Amniotic stem cell (primary cell): ENCODE measurements around the gene CC2D2A.
A peak's percentile ranks its signal among the peaks of the same experiment; 100 is the strongest.

Source experiments
- DNase-seq: peaks from one replicate; lab custom pipeline; 2025; lab: John Stamatoyannopoulos, UW

The CC2D2A gene

GRCh38 chr4:15469402-15470127, at the start of gene CC2D2A:
Gene CC2D2A (plus strand): TSS chr4:15469882. CDS start chr4:15475933, 6,051 bp downstream.
- peak; percentile 45 for DNase-seq

- peak; percentile 26 for DNase-seq
Measured at GRCh38 chr4:15420642-15421041, 49.0 kb upstream of the CC2D2A start.

GRCh38 chr4:15423285-15423711, 46.4 kb upstream of the CC2D2A start:
- DNase-seq: no peak

GRCh38 chr4:15425520-15425919, 44.2 kb upstream of the CC2D2A start:
- DNase-seq: no peak

GRCh38 chr4:15427161-15427560, 42.5 kb upstream of the CC2D2A start:
- DNase-seq: no peak

- no peak for DNase-seq
Measured at GRCh38 chr4:15427701-15428100, 42.0 kb upstream of the CC2D2A start, which contains the start of gene C1QTNF7. Gene C1QTNF7 (plus strand): TSS chr4:15428033. CDS start chr4:15435744, 7,711 bp downstream.

- no peak for DNase-seq
Measured at GRCh38 chr4:15428611-15429010, 41.1 kb upstream of the CC2D2A start.

GRCh38 chr4:15434091-15434490, 35.6 kb upstream of the CC2D2A start:
- DNase-seq: no peak

GRCh38 chr4:15434676-15435075, 35.0 kb upstream of the CC2D2A start:
- DNase-seq: no peak

GRCh38 chr4:15436513-15436912, 33.2 kb upstream of the CC2D2A start:
- peak; percentile 75 for DNase-seq

GRCh38 chr4:15438939-15439524, 30.6 kb upstream of the CC2D2A start:
- no peak for DNase-seq

GRCh38 chr4:15443371-15444160, 26.1 kb upstream of the CC2D2A start:
- DNase-seq: no peak

- DNase-seq: no peak
Measured at GRCh38 chr4:15444276-15444675, 25.4 kb upstream of the CC2D2A start.

GRCh38 chr4:15444879-15445547, 24.7 kb upstream of the CC2D2A start:
- DNase-seq: no peak

- no peak for DNase-seq
Measured at GRCh38 chr4:15451181-15451865, 18.4 kb upstream of the CC2D2A start.

GRCh38 chr4:15451866-15452765, 17.6 kb upstream of the CC2D2A start:
- peak; percentile 56 for DNase-seq

- no peak for DNase-seq
Measured at GRCh38 chr4:15455290-15455689, 14.4 kb upstream of the CC2D2A start.

GRCh38 chr4:15457406-15458201, 12.1 kb upstream of the CC2D2A start:
- DNase-seq: peak; percentile 63

GRCh38 chr4:15458616-15459015, 11.1 kb upstream of the CC2D2A start:
- no peak for DNase-seq

- no peak for DNase-seq
Measured at GRCh38 chr4:15459706-15460105, 10.0 kb upstream of the CC2D2A start.
